Left ventricle myocardium superior (tissue), 1 donor: ENCODE measurements around the gene SOST. TPM values are rescaled to one million over a fixed set of nuclear protein-coding genes. Genes with fewer than 3 reads are reported as not detected.
A peak's percentile ranks its signal among the peaks of the same experiment; 100 is the strongest.

Experiments
- ATAC-seq: fragments of 200-7000 bp; cut with Tn5 transposase; one replicate; pipeline ENCODE4 v1.9.1; 2020; ENCODE audit warnings: mild to moderate bottlenecking, moderate library complexity
- DNase-seq: peaks from one replicate; pipeline ENCODE4 v3.0.0-alpha.2; 2020
- intact Hi-C: fragments of 100-400 bp; cut with micrococcal nuclease; formaldehyde crosslinking; loops from one replicate; pipeline ENCODE4 v1.11.0; 2022
- total RNA-seq: library from RNA; stranded (reverse); fragmentation: NEBNext Ultra II Directional; extraction: Animal tissue kit (Norgen Biotek cat#: 25700); gene quantifications from one replicate; pipeline ENCODE4 v1.2.1, GENCODE V29; 2021
- donor health status: DM: no; HTN: yes; CAD: no; lungs with severe emphysema.

The SOST gene
- total RNA-seq, 1 donor from 2014 or later: not detected

GRCh38 chr17:43714465-43715149 lies 44.0 kb downstream of the SOST start:
- DNase-seq (no peak), ATAC-seq (no peak)
- intact Hi-C loops: no loop called here

- DNase-seq: peak; percentile 61
- intact Hi-C loops: no loop called here
Observed at GRCh38 chr17:43713494-43714162, 45.0 kb downstream of the SOST start.

GRCh38 chr17:43712397-43712796 lies 46.2 kb downstream of the SOST start:
- no peak for ATAC-seq
- no peak for DNase-seq
- intact Hi-C loops: no loop called here

More at GRCh38 chr17:43713494-43714162, 45.0 kb downstream of the SOST start:
- ATAC-seq: peak; percentile 84

- DNase-seq (no peak), ATAC-seq (no peak)
- intact Hi-C loops: no loop called here
Observed at GRCh38 chr17:43710101-43710500, 48.5 kb downstream of the SOST start.

GRCh38 chr17:43709210-43709609 lies 49.4 kb downstream of the SOST start:
- no peak for ATAC-seq

GRCh38 chr17:43707184-43707583 lies 51.4 kb downstream of the SOST start:
- intact Hi-C loops: no loop called here
- DNase-seq (no peak), ATAC-seq (no peak)

More at GRCh38 chr17:43709210-43709609, 49.4 kb downstream of the SOST start:
- no peak for DNase-seq
- intact Hi-C loops: no loop called here

- intact Hi-C loops: no loop called here
- no peak for DNase-seq
- ATAC-seq: no peak
Observed at GRCh38 chr17:43706235-43706634, 52.4 kb downstream of the SOST start.

Other genes starting within 250 kb of the SOST start
- gene ETV4, start 212.5 kb downstream of the SOST start, total RNA-seq: 0.37 TPM
- gene MEOX1, start 96.9 kb downstream of the SOST start, total RNA-seq: 11.1 TPM
- gene DUSP3, start 20.2 kb upstream of the SOST start, total RNA-seq: 243 TPM
- gene CFAP97D1, start 21.6 kb upstream of the SOST start, total RNA-seq: not detected
- 55.5 TPM for gene MPP3, start 74.4 kb upstream of the SOST start, total RNA-seq
- gene CD300LG, start 88.4 kb upstream of the SOST start, total RNA-seq: 19.1 TPM
- gene MPP2, start 148.7 kb upstream of the SOST start, total RNA-seq: 17.1 TPM
- not detected for gene PPY, start 183.7 kb upstream of the SOST start, total RNA-seq
- not detected for gene PYY, start 195.1 kb upstream of the SOST start, total RNA-seq
- 0.57 TPM for gene NAGS, start 245.8 kb upstream of the SOST start, total RNA-seq